Ectodermal cell (in vitro differentiated cells): Measurements from ENCODE around the gene CD7.

Source experiments
- H3K27ac ChIP-seq: 2 replicates; pipeline ENCODE4 v1.7.0; 2013; ENCODE audit warnings: mild to moderate bottlenecking, low read depth, low read length; ENCODE audit not compliant: insufficient read depth, poor library complexity, severe bottlenecking
- H3K27me3 ChIP-seq: 2 replicates; pipeline ENCODE4 v1.7.0; 2013; ENCODE audit warnings: mild to moderate bottlenecking, low read length; ENCODE audit not compliant: insufficient read depth, control insufficient read depth, poor library complexity, severe bottlenecking
- H3K36me3 ChIP-seq: one replicate; pipeline ENCODE4 v1.7.0; 2013; ENCODE audit warnings: low read length; ENCODE audit not compliant: control insufficient read depth, insufficient read depth
- H3K4me1 ChIP-seq: one replicate; pipeline ENCODE4 v1.7.0; 2013; ENCODE audit warnings: low read length; ENCODE audit not compliant: control insufficient read depth, insufficient read depth
- H3K4me3 ChIP-seq: 2 replicates; pipeline ENCODE4 v1.7.0; 2013; ENCODE audit warnings: low read depth, low read length, control low read depth; ENCODE audit not compliant: insufficient read depth
- H3K9me3 ChIP-seq: 2 replicates; pipeline ENCODE4 v1.7.0; 2013; ENCODE audit warnings: mild to moderate bottlenecking, low read length, moderate library complexity; ENCODE audit not compliant: control insufficient read depth
- WGBS, 2 experiments: methylation state at CpG; one replicate each; pipeline ENCODE4 v1.1.7; 2013; ENCODE audit warnings: missing lambda C conversion rate in 2 of 2; 5-methylcytosine and 5-hydroxymethylcytosine counted together

Gene CD7

DNA sequence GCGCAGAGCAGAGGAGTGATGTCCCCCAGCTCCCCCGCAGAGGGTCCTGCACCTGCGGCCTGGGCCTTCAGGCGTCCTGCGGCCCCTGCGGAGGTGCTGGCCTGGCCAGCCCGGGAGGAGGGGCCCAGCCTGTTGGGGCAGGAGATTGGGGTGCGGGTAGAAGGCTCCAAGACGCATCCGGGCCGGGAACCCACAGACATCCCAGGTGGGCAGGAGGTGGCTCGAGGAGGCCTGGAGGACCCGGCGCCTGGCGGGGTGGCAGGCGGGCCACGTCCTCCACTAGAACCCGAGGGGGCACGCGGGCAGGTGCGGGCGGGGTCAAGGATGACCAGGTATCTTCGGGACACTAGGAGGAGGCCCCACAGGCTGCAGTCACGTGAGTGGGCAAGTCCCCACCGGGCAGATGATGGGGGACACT is 16.8 kb upstream of the CD7 start:
- Histone ChIP-seq H3K27me3 (peaks cover 98% of the 10 kb centered on the region), H3K27ac (no peak overlapping the region), H3K4me3 (no peak overlapping the region), H3K36me3 (no peaks in the 10 kb centered on the region), H3K4me1 (peaks cover 29% of the 10 kb centered on the region), H3K9me3 (no peaks in the 10 kb centered on the region)
- WGBS, 2 experiments: 79 to 81% methylated on average over 25 of the region's 25 CpGs

- Histone ChIP-seq H3K4me1 (peaks cover 29% of the 10 kb centered on the region), H3K4me3 (peak within 1 kb of the TSS; percentile 13), H3K9me3 (no peaks in the 10 kb centered on the region), H3K27ac (no peak within 1 kb of the TSS), H3K36me3 (no peaks in the 10 kb centered on the region), H3K27me3 (peaks cover 93% of the 10 kb centered on the region)
- WGBS, 2 experiments: 11 to 13% methylated on average over 90 of the region's 90 CpGs
Observed at GRCh38 chr17:82333279-82334171, 16.1 kb upstream of the CD7 start, which contains the start of gene SECTM1. TSS of gene SECTM1 (minus strand) at chr17:82333766. CDS start at chr17:82327240, 6,526 bp downstream.

- 26 to 27% methylated on average over 32 of the region's 32 CpGs for WGBS, 2 experiments
- Histone ChIP-seq H3K36me3 (no peaks in the 10 kb centered on the region), H3K4me1 (peaks cover 34% of the 10 kb centered on the region), H3K9me3 (no peaks in the 10 kb centered on the region), H3K4me3 (peak overlapping the region; percentile 13), H3K27me3 (peaks cover 93% of the 10 kb centered on the region), H3K27ac (no peak overlapping the region)
Observed at GRCh38 chr17:82332669-82333278, 15.4 kb upstream of the CD7 start.

- no peaks in the 10 kb centered on the region for H3K36me3 ChIP-seq
- peaks cover 89% of the 10 kb centered on the region for H3K27me3 ChIP-seq
- no peaks in the 10 kb centered on the region for H3K9me3 ChIP-seq
- no peak overlapping the region for H3K27ac ChIP-seq
- H3K4me3 ChIP-seq: no peak overlapping the region
- WGBS, 2 experiments: 93 to 94% methylated on average over 25 of the region's 25 CpGs
- peaks cover 38% of the 10 kb centered on the region for H3K4me1 ChIP-seq
Observed at GRCh38 chr17:82331345-82331939, 14.0 kb upstream of the CD7 start.

- H3K36me3 ChIP-seq: no peaks in the 10 kb centered on the region
- peaks cover 82% of the 10 kb centered on the region for H3K27me3 ChIP-seq
- WGBS, 2 experiments: 83 to 86% methylated on average over 28 of the region's 28 CpGs
- H3K9me3 ChIP-seq: no peaks in the 10 kb centered on the region
- H3K4me1 ChIP-seq: peaks cover 33% of the 10 kb centered on the region
- no peak overlapping the region for H3K4me3 ChIP-seq
- no peak overlapping the region for H3K27ac ChIP-seq
Observed at GRCh38 chr17:82330322-82331239, 13.2 kb upstream of the CD7 start.

GRCh38 chr17:82329683-82330321 is 12.4 kb upstream of the CD7 start:
- H3K4me1 ChIP-seq: peaks cover 30% of the 10 kb centered on the region
- 91 to 92% methylated on average over 19 of the region's 19 CpGs for WGBS, 2 experiments
- H3K9me3 ChIP-seq: no peaks in the 10 kb centered on the region
- H3K36me3 ChIP-seq: no peaks in the 10 kb centered on the region
- H3K27ac ChIP-seq: no peak overlapping the region
- peaks cover 74% of the 10 kb centered on the region for H3K27me3 ChIP-seq
- H3K4me3 ChIP-seq: no peak overlapping the region

GRCh38 chr17:82328994-82329507 is 11.6 kb upstream of the CD7 start:
- H3K9me3 ChIP-seq: no peaks in the 10 kb centered on the region
- no peak overlapping the region for H3K27ac ChIP-seq
- peaks cover 27% of the 10 kb centered on the region for H3K4me1 ChIP-seq
- WGBS, 2 experiments: 92 to 94% methylated on average over 15 of the region's 15 CpGs
- H3K27me3 ChIP-seq: peaks cover 67% of the 10 kb centered on the region
- H3K4me3 ChIP-seq: no peak overlapping the region
- no peaks in the 10 kb centered on the region for H3K36me3 ChIP-seq

GRCh38 chr17:82328141-82328993 is 11.0 kb upstream of the CD7 start:
- H3K4me3 ChIP-seq: no peak overlapping the region
- peaks cover 33% of the 10 kb centered on the region for H3K4me1 ChIP-seq
- H3K27ac ChIP-seq: no peak overlapping the region
- no peaks in the 10 kb centered on the region for H3K9me3 ChIP-seq
- H3K36me3 ChIP-seq: no peaks in the 10 kb centered on the region
- WGBS, 2 experiments: 66 to 67% methylated on average over 28 of the region's 28 CpGs
- H3K27me3 ChIP-seq: peaks cover 60% of the 10 kb centered on the region
